OCI-LY1 (cell line): ENCODE measurements around the gene CCBE1.
"Not testable (repeated sequence)": the region's sequence is repeated elsewhere in the genome, so short reads cannot be mapped to it uniquely, and the experiment has no call there.

Experiments
- H2AFZ ChIP-seq: fragments of 200-600 bp; sonication (generic), shearing (Covaris generic); 2 replicates; pipeline ENCODE4 v1.6.0; 2014; ENCODE audit warnings: antibody characterized with exemption, mild to moderate bottlenecking, low read length
- H3F3A ChIP-seq: fragments of 200-600 bp; sonication (generic), shearing (Covaris generic); 2 replicates; pipeline ENCODE4 v1.6.0; 2014; ENCODE audit warnings: mild to moderate bottlenecking, antibody characterized with exemption, low read length, moderate library complexity; ENCODE audit not compliant: insufficient read depth
- H3K27ac ChIP-seq: fragments of 200-600 bp; sonication (generic); 2 replicates; pipeline ENCODE4 v1.5.1; 2014; ENCODE audit warnings: low read length, mixed run types, mild to moderate bottlenecking, low read depth; ENCODE audit not compliant: poor library complexity, severe bottlenecking
- H3K27me3 ChIP-seq: fragments of 200-600 bp; sonication (generic); 2 replicates; pipeline ENCODE4 v1.6.0; 2014; ENCODE audit warnings: antibody characterized with exemption, mild to moderate bottlenecking, low read length, moderate library complexity; ENCODE audit not compliant: insufficient read depth
- H3K36me3 ChIP-seq: fragments of 200-600 bp; sonication (generic); 2 replicates; pipeline ENCODE4 v1.6.1; 2014; ENCODE audit warnings: mild to moderate bottlenecking, antibody characterized with exemption, low read length, moderate library complexity, mixed read lengths; ENCODE audit not compliant: insufficient read depth
- H3K4me1 ChIP-seq: fragments of 200-600 bp; sonication (generic); 2 replicates; pipeline ENCODE4 v1.5.1; 2014; ENCODE audit warnings: mild to moderate bottlenecking, low read length, moderate library complexity; ENCODE audit not compliant: insufficient read depth, severe bottlenecking
- H3K4me2 ChIP-seq: fragments of 200-600 bp; sonication (generic), shearing (Covaris generic); 2 replicates; pipeline ENCODE4 v1.6.1; 2014; ENCODE audit warnings: low read length
- H3K4me3 ChIP-seq: fragments of 200-600 bp; sonication (generic); 2 replicates; pipeline ENCODE4 v1.5.1; 2014; ENCODE audit warnings: low read length, low read depth, mild to moderate bottlenecking, mixed read lengths; ENCODE audit not compliant: poor library complexity, severe bottlenecking
- H3K79me2 ChIP-seq: fragments of 200-600 bp; shearing (Covaris generic); 2 replicates; pipeline ENCODE4 v1.6.1; 2016; ENCODE audit warnings: mixed run types, low read length, mixed read lengths; ENCODE audit not compliant: insufficient read depth
- H3K9ac ChIP-seq: fragments of 200-600 bp; sonication (generic), shearing (Covaris generic); 2 replicates; pipeline ENCODE4 v1.6.1; 2014; ENCODE audit warnings: mild to moderate bottlenecking, low read length, mixed read lengths
- H3K9me2 ChIP-seq: fragments of 200-600 bp; sonication (generic), shearing (Covaris generic); 2 replicates; pipeline ENCODE4 v1.6.1; 2014; ENCODE audit warnings: low read depth, mild to moderate bottlenecking, low read length, mixed read lengths
- H3K9me3 ChIP-seq: fragments of 200-600 bp; shearing (Covaris generic); 2 replicates; pipeline ENCODE4 v1.6.1; 2014; ENCODE audit warnings: low read length, mixed read lengths
- H4K20me1 ChIP-seq: fragments of 200-600 bp; sonication (generic), shearing (Covaris generic); 2 replicates; pipeline ENCODE4 v1.6.0; 2016; ENCODE audit warnings: mild to moderate bottlenecking, low read length; ENCODE audit not compliant: insufficient read depth
- CTCF ChIP-seq: fragments of 200-600 bp; sonication (generic), shearing (Covaris generic); IDR thresholded peaks from 2 replicates; pipeline ENCODE4 v1.5.1; 2017; ENCODE audit warnings: mild to moderate bottlenecking, antibody characterized with exemption, low read length, moderate library complexity, mixed read lengths
- EZH2 ChIP-seq: fragments of 200-600 bp; sonication (generic), shearing (Covaris generic); IDR thresholded peaks from 2 replicates; pipeline ENCODE4 v1.8.0; 2017; ENCODE audit warnings: borderline replicate concordance, mixed run types, mild to moderate bottlenecking, antibody characterized with exemption, low read length, moderate library complexity, mixed read lengths

CCBE1 gene

GRCh38 chr18:59715445-59715844 is 18.2 kb upstream of the CCBE1 start:
- H3K9me3 ChIP-seq = no peaks in the 10 kb centered on the region
- H3K4me2 ChIP-seq = no peak overlapping the region
- H3K9ac ChIP-seq = no peak overlapping the region
- no peak for TF ChIP-seq EZH2
- H3K4me3 ChIP-seq = no peak overlapping the region
- no peaks in the 10 kb centered on the region for H3K79me2 ChIP-seq
- no peak overlapping the region for H2AFZ ChIP-seq
- H3K27ac ChIP-seq = no peak overlapping the region
- no peaks in the 10 kb centered on the region for H3K27me3 ChIP-seq
- no peaks in the 10 kb centered on the region for H3F3A ChIP-seq
- H3K4me1 ChIP-seq = no peaks in the 10 kb centered on the region
- H4K20me1 ChIP-seq = no peaks in the 10 kb centered on the region
- no peaks in the 10 kb centered on the region for H3K9me2 ChIP-seq
- no peaks in the 10 kb centered on the region for H3K36me3 ChIP-seq

GRCh38 chr18:59714096-59714495 is 16.9 kb upstream of the CCBE1 start:
- H3K27ac ChIP-seq, H3K36me3 ChIP-seq, H3K4me2 ChIP-seq, H3K4me3 ChIP-seq, H2AFZ ChIP-seq, H3K79me2 ChIP-seq, H3K9me2 ChIP-seq, H3K27me3 ChIP-seq, H3K9ac ChIP-seq, H4K20me1 ChIP-seq, H3K4me1 ChIP-seq, H3K9me3 ChIP-seq, H3F3A ChIP-seq: not testable (repeated sequence)

GRCh38 chr18:59712311-59712710 is 15.1 kb upstream of the CCBE1 start:
- Histone ChIP-seq H3K27me3 (0 out of 2 replicates have a peak, but pooled peaks cover 4% of the 10 kb centered on the region), H3K4me1 (no peaks in the 10 kb centered on the region), H3K36me3 (no peaks in the 10 kb centered on the region), H3K4me3 (no peak overlapping the region), H3K9ac (no peak overlapping the region), H3K9me3 (no peaks in the 10 kb centered on the region), H3K79me2 (no peaks in the 10 kb centered on the region), H4K20me1 (no peaks in the 10 kb centered on the region), H2AFZ (no peak overlapping the region), H3K27ac (no peak overlapping the region), H3K9me2 (no peaks in the 10 kb centered on the region), H3F3A (no peaks in the 10 kb centered on the region), H3K4me2 (no peak overlapping the region)
- TF ChIP-seq EZH2 (no peak), CTCF (no peak)

- Histone ChIP-seq H3K9ac (no peak overlapping the region), H3K9me3 (no peaks in the 10 kb centered on the region), H3K4me3 (no peak overlapping the region), H2AFZ (no peak overlapping the region), H3K27ac (no peak overlapping the region), H3K27me3 (0 out of 2 replicates have a peak, but pooled peaks cover 5% of the 10 kb centered on the region), H3K36me3 (no peaks in the 10 kb centered on the region), H4K20me1 (no peaks in the 10 kb centered on the region), H3K4me2 (no peak overlapping the region), H3F3A (no peaks in the 10 kb centered on the region), H3K79me2 (no peaks in the 10 kb centered on the region), H3K9me2 (no peaks in the 10 kb centered on the region), H3K4me1 (no peaks in the 10 kb centered on the region)
- no peak for TF ChIP-seq EZH2
- TF ChIP-seq CTCF = no peak
Observed at GRCh38 chr18:59708988-59709387, 11.8 kb upstream of the CCBE1 start.
